ENCODE results near the gene SALL2. TPM values are rescaled to one million over a fixed set of nuclear protein-coding genes. Genes with fewer than 3 reads are reported as not detected.
"Not testable (repeated sequence)": the region's sequence is repeated elsewhere in the genome, so short reads cannot be mapped to it uniquely, and the experiment has no call there.

SALL2 gene
- total RNA-seq, 1 donor from 2014 or later = 75.8 TPM

GRCh38 chr14:21556378-21557083, 30.4 kb upstream of the SALL2 start:
- no peak for DNase-seq (ENCODE audit: extremely low spot score, unreplicated experiment)

GRCh38 chr14:21553266-21553665, 27.1 kb upstream of the SALL2 start:
- no peak for DNase-seq (ENCODE audit: extremely low spot score, unreplicated experiment)
- H3K4me3 Mint-ChIP-seq = no peak overlapping the region
- H3K36me3 Mint-ChIP-seq = no peaks in the 10 kb centered on the region
- H3K9me3 Mint-ChIP-seq = no peaks in the 10 kb centered on the region
- no peaks in the 10 kb centered on the region for H3K27me3 Mint-ChIP-seq
- peaks cover 15% of the 10 kb centered on the region for H3K4me1 Mint-ChIP-seq (ENCODE audit: unreplicated experiment)
- TF ChIP-seq CTCF (conservative IDR thresholded peaks at IDR 0.05) = no peak
- no peak overlapping the region for H3K27ac Mint-ChIP-seq

More at GRCh38 chr14:21556378-21557083, 30.4 kb upstream of the SALL2 start:
- H3K4me1 Mint-ChIP-seq (ENCODE audit: unreplicated experiment) = peaks cover 15% of the 10 kb centered on the region
- no peak for TF ChIP-seq CTCF (conservative IDR thresholded peaks at IDR 0.05)
- peak overlapping the region; percentile 44 for H3K4me3 Mint-ChIP-seq
- no peaks in the 10 kb centered on the region for H3K36me3 Mint-ChIP-seq
- H3K27ac Mint-ChIP-seq = peak overlapping the region; percentile 79
- no peaks in the 10 kb centered on the region for H3K27me3 Mint-ChIP-seq
- H3K9me3 Mint-ChIP-seq = no peaks in the 10 kb centered on the region

GRCh38 chr14:21544588-21544987, 18.4 kb upstream of the SALL2 start:
- not testable (repeated sequence) for H3K36me3 Mint-ChIP-seq; H3K27ac Mint-ChIP-seq; H3K9me3 Mint-ChIP-seq; DNase-seq (ENCODE audit: extremely low spot score, unreplicated experiment); H3K4me3 Mint-ChIP-seq; H3K27me3 Mint-ChIP-seq
- peaks cover 16% of the 10 kb centered on the region for H3K4me1 Mint-ChIP-seq (ENCODE audit: unreplicated experiment)

DNA sequence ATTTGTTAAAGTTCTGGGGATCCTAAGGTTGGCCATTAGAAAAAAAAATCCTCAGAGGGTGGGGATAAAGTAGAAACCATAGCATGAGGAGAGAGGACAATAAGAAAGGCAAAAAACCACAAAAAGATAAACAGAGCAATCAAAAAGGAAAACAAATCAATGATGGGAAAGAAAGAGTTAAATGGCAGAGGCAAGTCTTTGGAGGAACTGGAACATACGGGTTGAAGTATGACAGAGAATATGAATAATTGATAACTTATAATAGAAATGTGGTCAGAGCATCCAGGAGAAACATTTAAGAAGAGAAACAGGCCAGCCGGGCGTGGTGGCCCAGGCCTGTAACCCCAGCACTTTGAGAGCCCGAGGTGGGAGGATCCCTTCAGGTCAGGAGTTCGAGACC, 17.8 kb upstream of the SALL2 start:
- no peaks in the 10 kb centered on the region for H3K36me3 Mint-ChIP-seq
- DNase-seq (ENCODE audit: extremely low spot score, unreplicated experiment) = no peak
- no peaks in the 10 kb centered on the region for H3K27me3 Mint-ChIP-seq
- no peak for TF ChIP-seq CTCF (conservative IDR thresholded peaks at IDR 0.05)
- H3K27ac Mint-ChIP-seq = peak overlapping the region; percentile 69
- H3K9me3 Mint-ChIP-seq = no peaks in the 10 kb centered on the region
- H3K4me3 Mint-ChIP-seq = peak overlapping the region; percentile 59
- peaks cover 22% of the 10 kb centered on the region for H3K4me1 Mint-ChIP-seq (ENCODE audit: unreplicated experiment)

GRCh38 chr14:21543521-21543960, 17.4 kb upstream of the SALL2 start:
- Mint-ChIP-seq H3K4me1 (ENCODE audit: unreplicated experiment) (peaks cover 24% of the 10 kb centered on the region), H3K9me3 (no peaks in the 10 kb centered on the region), H3K27ac (peak overlapping the region; percentile 69), H3K27me3 (peaks cover 3% of the 10 kb centered on the region), H3K4me3 (peak overlapping the region; percentile 59), H3K36me3 (no peaks in the 10 kb centered on the region)
- DNase-seq (ENCODE audit: extremely low spot score, unreplicated experiment) = no peak
- no peak for TF ChIP-seq CTCF (conservative IDR thresholded peaks at IDR 0.05)

- Mint-ChIP-seq H3K4me3 (no peak overlapping the region), H3K27ac (no peak overlapping the region), H3K4me1 (ENCODE audit: unreplicated experiment) (peaks cover 24% of the 10 kb centered on the region), H3K36me3 (no peaks in the 10 kb centered on the region), H3K9me3 (no peaks in the 10 kb centered on the region), H3K27me3 (peaks cover 13% of the 10 kb centered on the region)
- no peak for DNase-seq (ENCODE audit: extremely low spot score, unreplicated experiment)
- no peak for TF ChIP-seq CTCF (conservative IDR thresholded peaks at IDR 0.05)
Measured at GRCh38 chr14:21541413-21542074, 15.4 kb upstream of the SALL2 start.
